Measurements from ENCODE around the gene TANK.

TANK gene

DNA sequence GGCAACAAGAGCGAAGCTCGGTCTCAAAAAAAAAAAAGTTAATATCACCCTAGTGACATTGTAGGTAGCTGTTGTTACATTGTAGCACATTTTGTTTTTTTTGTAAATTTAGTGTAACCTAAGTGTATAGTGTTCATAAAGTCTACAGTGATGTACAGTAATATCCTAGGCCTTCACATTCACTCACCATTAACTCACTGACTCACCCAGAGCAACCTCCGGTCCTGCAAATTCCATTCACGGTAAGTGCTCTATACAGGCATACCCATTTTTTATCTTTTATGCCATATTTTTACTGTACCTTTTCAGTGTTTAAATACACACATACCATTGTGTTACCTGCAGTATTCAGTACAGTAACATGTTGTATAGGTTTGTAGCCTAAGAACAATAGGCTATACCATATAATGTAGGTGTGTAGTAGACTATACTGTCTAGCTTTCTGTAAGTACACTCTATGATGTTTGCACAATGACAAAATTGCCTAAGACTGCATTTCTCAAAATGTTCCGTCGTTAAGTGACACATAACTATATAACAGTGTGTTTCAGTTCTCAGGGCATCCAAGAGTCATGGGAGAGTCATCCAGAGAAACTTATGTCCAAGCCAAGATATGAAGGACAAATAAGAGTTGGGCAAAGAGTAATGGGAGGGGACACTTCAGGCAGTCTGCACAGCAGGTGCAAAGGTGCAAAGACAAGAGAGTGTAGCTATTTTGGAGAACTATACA is 68.4 kb downstream of the TANK start:
- no peak for DNase-seq (ENCODE audit: low read depth in 2 of 2)

DNA sequence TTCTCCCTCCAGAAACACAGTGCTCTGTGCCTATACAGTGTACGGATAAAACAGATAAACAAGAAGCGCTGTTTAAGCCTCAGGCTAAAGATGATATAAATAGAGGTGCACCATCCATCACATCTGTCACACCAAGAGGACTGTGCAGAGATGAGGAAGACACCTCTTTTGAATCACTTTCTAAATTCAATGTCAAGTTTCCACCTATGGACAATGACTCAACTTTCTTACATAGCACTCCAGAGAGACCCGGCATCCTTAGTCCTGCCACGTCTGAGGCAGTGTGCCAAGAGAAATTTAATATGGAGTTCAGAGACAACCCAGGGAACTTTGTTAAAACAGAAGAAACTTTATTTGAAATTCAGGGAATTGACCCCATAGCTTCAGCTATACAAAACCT is 70.7 kb downstream of the TANK start:
- no peak for DNase-seq (ENCODE audit: low read depth in 2 of 2)

DNA sequence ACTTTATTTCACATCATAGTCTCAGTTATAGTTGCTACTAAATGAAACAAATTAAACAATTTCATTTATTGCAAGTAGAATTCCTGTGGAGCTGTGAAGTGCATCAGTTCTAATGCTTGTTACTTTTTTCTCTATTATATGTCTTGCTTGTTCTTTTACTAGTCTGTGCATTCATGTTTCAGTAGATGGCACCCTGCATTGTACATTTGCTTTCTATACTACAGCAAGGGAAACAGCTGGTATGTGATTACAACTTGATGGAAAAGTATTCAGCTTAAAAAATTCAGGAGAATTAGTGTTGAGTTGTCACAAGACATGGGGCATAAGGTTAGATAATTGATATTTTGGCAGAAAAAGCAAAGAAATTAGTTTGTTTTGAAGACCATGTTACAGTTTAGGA is 72.3 kb downstream of the TANK start:
- no peak for DNase-seq (ENCODE audit: low read depth in 2 of 2)

DNA sequence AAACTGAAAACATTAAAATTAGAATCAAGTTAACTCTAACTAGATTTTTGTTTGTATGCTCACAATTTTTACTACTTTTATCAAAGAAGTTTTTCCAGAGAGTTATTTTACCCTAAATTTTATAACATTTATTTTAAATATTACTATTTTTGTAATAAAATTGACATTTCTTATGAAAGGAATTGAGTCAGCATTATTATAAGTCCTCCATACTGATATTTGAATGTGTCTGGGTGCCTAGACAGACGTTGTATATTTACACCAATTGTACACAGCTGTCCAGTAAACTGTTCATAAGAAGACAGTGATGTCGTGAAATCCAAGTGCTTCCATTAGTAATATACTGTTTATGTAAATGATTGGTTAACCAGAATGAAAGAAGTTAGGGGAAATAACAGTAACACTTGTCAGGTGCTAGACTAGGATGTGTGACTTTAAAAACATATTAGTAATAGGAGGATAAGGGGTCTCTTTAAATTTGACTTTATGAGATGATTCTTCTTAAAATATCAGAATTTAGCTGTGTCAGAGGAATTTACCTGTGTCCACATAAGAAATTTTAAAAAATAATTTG is 73.7 kb downstream of the TANK start:
- DNase-seq (ENCODE audit: low read depth in 2 of 2) = no peak

DNA sequence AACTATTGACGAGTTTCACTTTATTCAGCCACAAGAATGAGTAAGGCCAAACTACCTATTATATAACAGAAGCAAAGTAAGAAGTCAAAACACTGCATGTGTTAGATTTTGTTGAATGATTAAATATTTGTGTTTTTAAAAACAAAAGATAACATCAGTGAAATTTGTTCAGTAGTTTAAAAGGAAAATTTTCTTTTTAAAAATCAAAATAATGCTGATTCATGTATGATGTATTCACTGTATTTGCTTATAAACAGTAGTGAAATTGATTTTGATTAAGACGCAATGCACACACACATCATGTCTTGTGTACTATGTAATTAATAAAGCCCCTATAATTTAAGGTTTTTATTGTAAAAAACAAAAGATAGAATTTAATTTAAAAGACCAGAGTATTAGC is 74.4 kb downstream of the TANK start:
- DNase-seq (ENCODE audit: low read depth in 2 of 2) = no peak

DNA sequence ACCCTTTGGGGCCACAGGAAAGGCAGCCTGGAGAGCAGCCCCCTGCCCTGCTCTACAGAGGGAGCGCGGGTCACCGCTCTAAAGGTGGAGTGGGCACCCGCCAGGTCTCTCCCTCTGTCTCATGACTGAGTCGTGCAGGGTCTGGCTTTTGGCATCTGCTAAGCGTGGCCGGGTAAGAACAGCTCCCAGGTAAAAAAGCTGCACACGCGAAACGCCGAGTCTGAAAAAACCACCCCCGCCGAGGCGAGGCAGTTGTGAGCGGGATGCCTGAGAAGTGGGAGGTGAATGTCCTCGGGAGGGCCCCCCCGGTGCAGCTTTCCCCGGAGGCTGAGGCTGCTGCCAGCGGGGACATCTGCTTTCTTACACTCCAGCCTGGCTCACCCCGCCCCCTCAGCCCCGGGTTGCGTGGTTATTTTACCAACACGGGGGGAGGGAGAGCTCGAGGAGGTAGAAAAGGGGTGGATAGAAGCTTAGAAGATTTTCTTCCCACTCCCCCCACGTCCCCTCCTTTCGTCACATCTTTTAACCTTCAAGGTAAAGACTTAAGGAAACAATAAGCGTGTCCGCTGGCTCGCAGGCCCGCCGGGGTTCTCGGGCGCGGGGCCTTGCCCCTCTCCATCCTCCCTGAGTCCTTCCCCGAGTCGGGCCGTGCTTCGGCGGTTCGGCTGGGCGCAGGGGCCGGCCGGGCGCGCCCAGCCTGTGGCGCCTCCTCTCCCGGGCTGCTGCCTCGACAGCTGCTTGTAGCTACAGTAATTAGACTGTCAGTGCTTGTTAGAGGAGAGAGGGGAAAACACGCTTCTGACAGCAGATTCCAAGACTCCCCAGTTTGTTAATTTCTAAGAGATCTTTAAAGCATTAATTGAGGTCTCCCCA is 77.4 kb downstream of the TANK start:
- DNase-seq (ENCODE audit: low read depth in 2 of 2) = peak in 1 of 2 experiments; percentile 28

DNA sequence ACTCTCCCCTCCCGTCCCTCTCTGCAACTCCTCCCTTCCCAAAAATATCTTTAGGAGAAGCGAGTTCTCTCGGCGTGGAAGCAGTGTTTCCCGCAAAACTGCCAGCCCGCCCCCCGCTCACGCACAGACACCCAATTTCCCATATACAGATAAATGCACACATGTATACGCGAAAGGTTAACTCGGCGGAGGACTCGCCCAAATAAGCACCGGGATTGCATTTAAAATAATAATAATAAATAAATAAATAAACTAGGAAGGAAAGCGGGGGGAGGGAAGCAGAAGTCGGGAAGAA is 78.0 kb downstream of the TANK start:
- DNase-seq (ENCODE audit: low read depth in 2 of 2) = no peak

DNA sequence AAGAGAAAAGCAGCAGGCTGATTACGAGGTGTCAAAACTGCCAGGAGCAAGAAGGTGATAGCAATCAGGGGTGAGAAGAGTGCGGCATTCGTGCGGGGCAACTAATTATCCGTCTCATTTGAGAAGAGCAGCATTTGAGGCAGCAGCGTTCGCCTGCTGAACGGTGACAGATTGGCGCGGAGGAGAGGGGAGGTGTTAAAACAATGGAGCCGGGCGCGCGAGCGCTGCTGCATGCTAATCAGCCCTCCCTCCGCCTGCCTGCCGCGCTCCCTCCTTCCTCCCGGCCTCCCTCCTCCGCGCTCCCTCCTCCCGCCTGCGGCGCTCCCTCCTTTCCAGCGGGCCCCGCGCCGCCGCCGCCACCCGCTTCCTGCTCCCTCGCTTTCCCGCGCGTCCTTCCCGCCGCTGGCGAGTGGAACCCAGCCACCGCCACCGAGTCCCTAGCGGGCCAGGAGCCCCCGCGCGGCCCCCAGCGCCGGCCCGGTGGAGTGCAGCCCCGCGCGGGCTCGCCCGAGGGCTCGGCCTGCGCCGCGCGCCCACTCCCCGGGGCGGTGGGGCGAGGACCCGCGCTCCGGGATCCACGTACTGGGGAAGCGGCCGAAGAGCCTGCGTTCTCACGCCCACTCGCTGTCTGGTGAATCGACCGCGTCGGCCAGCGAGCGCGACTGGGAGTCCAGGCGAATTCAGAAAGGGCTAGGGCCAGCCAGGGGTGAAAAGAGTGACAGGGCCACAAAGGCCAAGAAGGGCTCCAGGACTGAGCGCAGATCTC is 78.5 kb downstream of the TANK start:
- DNase-seq (ENCODE audit: low read depth in 2 of 2) = peak in 1 of 2 experiments; percentile 45

DNA sequence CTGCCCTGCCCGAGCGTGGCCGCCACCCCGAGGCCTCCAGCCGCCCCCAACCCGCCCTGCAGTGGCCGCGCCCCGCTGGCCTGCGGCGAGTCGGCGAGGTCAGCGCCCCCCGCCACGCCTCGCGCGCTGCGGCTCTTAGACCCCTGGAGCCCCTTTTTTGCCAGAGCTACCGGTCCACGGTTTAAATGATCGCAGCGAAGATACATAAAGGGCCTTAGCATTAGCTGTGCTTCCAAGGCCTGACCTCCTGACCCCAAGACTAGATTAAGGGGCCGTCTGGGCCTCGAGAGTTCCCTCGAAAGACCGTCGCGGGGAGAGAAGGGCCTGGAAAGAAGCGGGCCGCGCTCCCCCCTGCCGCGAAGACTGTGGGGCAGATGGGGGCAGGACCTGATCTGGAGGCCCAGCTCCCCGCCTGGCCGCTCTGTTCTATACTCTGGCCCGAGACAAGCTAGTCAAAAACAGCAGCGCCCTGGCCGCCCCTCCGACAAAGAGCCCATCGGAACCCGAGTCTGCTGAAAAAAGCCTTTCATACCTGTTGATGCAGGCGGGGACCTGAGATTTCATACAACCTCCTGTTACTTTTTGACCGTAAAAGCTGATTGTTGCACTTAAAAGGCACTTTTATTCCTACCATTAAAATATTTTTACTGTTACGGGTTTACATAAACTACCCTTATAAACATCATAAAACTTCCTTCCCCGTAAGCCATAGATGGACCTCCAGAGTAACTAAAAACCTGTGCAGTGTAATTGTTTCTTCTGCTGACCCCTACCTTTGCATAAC is 79.3 kb downstream of the TANK start:
- no peak for DNase-seq (ENCODE audit: low read depth in 2 of 2)

DNA sequence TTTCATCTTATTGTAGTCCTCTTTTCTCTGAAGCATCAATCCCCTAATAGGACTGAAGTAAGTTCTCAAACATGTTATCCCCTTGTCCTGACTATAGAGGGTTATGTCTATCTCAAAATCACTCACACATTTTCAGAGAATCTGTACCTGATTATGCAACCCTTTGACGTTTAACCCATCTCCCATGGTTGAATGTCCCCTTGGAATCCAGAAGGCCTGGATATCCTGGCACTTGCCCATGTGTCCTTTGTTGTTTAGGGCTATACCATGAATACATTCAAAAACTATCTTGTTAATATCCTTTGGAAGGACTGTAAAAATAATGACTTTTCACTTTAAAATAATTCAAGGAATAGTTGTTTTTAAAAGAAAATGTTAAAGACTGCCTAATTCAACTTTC is 81.7 kb downstream of the TANK start:
- no peak for DNase-seq (ENCODE audit: low read depth in 2 of 2)

DNA sequence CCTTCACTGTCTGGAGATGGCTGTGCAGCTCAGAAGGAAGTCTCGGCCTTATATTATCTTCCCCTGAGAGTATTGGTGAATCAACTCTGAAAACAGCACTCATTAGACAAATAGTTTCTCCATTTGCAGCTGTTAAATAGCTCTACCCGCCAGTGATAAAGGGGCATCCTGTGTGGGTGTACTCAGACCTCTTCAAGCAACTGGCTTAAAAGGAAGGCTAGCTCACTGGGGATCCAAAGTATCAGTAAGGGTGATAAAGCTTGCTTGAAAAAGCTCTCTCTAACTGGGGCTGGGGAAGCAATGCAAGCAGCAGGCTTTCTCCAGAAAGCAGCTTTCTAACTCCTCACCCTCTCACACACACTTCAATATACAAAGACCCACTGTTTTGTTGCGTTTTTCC is 83.1 kb downstream of the TANK start:
- DNase-seq (ENCODE audit: low read depth in 2 of 2) = no peak

DNA sequence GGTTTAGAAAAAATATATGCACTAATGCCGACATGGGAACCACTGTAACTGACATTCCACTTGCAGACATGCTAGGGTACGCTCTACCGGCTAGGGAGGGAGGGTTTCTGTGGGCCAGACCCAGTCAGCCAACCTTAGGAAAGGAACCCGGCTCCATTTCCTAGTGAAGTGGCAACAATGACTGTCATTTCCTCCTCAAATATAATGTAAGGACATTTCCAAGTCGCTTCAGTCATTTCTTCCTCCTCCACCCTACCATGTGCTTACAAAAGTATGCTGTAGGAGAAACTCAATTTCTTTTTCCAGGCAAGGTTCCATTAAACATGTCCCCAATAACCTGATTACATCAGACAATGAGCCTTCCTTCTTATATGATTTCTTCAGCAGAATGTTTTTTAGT is 83.7 kb downstream of the TANK start:
- no peak for DNase-seq (ENCODE audit: low read depth in 2 of 2)

DNA sequence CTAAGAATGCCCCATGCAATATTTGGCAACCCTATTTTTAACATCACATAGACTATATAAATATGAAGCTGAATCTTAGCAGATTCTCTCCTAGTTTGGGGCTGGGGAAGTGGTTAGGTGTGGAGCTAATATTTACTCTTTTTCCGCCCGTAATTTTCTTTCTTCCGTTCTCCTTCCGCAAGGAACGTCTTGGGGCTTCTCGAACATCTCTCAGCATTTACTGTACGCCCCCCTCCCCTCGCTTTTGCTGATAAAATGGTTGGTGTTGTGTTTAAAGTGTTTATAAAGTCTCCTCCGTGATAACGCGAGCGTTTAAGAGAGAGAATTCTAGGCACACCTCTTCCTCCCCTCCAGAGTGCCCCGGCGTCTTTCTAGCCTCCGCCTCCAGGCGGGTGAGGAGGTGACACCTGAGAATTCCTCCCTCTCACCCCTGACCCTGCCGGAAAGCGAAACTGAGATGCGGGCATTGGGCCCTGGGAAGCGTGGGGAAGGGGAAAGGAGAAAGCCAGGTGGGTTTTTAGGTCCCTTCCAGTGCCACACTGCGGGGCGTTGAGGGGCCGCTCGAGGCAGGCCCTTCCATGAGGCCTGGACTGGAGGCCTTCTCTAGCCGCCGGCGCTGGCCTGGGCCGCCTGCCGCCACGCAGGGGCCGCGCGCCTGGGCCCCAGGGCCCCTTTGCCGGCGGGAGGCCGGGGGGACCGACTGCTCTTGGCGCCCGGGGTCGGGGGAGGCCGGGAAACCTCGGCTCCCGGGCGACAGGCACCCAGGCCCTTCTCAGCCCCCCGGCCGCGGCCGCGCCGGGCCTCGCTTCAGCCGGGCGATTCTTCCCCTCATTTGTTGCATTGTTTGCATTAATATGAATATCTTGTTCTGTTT is 84.4 kb downstream of the TANK start:
- peak in 1 of 2 experiments; percentile 45 for DNase-seq (ENCODE audit: low read depth in 2 of 2)

DNA sequence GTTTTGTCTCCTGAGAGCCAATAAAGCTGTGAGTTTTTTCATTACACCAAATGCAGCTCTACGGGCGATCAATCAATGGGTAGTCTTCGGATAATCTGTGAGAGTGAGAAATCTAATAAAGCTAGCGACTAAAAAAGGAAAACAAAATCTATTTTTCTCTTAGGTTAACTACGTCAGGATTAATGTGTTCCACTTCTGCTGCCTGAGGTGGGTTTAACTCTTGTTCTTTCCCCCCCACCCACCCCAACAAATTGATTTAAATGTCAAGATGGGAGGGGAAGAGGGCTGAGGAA is 85.0 kb downstream of the TANK start:
- no peak for DNase-seq (ENCODE audit: low read depth in 2 of 2)

DNA sequence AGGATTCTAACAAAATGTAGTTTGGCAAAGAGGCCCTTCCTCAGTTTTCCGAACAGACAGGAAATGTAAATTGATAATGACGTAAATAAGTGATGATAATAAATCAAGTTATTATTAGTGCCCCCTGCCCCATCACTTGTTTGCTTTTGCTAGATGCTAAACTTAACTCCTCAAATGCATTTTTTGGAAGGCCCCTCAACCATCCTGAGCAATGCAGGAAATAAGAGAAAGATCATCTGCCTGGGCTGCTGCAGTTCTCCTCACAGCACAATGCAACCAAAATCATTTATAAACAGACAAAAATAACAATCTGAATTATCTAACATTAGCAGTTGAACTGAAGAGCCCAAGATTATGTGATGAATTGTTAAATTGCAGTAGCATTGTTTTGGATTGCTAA is 85.4 kb downstream of the TANK start:
- DNase-seq (ENCODE audit: low read depth in 2 of 2) = no peak

DNA sequence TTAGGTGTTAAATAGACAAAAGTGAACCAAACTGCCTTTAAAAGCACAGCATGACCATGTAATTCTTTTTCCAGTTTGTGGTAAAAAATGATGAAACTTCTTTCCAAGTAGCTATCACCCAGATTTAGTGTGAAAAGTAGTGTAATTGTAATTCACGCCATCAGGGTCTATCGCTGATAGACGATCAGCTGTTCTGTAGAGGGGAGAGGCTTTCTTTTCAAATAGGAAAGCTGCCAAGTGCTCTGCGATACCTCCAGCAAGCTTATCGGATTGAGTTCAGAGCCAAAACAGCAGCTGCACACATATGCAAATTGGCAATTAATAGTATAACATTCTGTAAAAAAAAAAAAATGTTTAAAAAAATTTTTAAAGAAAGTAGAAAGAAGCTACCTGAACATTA is 86.1 kb downstream of the TANK start:
- no peak for DNase-seq (ENCODE audit: low read depth in 2 of 2)

DNA sequence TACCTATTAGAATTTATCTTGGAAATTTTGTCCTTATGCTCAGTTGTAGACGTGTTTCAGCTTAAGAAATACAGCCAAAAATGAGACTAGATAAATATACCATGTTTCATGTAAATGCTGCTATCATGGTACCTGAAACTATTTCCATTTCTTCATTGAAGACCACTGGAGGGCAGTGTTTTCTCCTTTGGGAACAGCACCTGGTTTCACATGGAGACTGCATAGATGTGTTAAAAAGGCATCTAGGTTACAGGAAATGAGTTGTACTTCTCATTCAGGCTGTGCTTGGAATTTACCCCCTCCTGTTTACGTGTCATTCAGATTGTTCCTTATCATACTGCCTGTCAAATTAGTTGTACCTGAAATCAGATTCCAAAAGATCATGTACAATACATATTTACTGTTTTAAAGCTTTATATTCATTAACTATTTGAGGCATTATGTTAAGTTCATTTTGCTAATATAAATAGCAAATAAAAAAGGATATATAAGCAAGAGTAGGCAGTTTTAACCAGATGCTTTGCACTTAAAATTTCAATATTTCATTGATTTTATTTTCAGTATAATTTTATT is 90.7 kb downstream of the TANK start:
- DNase-seq (ENCODE audit: low read depth in 2 of 2) = no peak

DNA sequence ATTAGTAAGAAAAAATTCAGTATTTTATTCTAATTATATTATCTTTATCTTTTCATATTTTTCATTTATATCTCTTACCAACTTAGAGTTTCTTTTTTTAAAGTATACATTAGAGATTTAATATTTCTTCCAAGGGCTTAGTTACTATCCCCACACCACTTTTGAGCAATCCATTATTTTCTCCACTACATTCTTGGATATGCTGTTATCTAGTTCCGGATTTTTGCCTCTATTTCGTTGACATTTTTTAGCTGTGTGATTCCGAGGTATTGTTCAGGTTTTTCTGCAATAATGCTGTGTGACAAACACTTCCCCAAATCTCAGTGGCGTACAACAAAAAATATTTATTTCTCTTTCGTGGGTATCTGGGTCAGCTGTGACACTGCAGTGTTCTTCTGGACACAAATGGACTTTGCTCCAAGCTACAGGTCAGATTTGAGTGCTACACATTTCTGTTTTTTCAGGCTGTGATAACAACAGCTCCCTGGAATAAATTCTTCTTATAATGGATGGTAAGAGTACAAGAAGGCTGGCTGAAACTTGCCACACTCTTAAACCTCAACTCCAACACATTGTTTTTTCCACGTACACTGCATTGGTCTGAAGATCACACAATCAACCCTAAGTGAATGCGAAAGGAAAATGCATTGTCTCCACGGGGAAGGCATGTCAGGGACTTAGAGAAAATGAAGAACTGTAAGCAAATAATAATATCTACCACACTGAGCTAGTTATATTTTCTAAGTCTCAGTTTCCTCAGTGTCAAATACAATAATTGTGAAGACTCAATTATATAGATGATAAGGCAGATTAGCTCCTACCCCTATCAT is 97.1 kb downstream of the TANK start:
- DNase-seq (ENCODE audit: low read depth in 2 of 2) = no peak

DNA sequence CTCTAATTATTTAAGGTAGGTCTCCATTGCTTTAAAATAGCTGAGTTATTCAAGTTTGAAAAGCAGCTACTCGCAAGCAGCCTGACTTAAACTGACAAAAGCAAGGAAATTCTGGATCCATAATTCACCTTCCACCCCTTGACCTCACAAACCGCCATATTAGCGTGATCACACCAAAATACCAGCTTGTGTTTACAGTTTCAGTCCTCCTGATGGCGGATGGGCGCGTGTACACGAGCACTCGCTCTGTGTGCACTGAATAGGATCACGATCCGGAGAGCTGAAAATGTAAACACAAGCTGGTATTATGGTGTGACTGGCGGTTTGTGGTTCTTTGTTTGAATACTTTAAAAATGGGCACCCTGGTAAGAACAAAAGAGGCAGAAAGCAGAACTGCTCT is 105.6 kb downstream of the TANK start:
- no peak for DNase-seq (ENCODE audit: low read depth in 2 of 2)

DNA sequence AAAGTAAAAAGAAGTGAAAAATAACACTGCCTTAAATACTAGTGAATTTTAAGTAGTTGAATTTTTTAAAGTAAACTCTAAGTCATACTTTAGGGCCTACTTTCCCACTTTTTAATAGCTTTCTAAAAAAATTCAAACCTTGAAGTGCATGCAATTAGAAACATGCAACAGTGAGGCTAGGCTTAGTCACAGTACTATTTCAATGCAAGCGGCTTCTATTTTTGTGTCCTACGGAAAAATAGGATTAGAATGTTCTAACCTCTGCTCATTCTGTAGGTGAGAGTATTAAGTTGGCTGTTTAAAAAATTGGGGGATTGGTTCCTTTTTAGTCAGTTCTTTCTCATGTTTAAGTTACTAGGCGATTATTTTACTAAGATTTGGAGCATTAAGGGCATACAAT is 108.9 kb downstream of the TANK start:
- DNase-seq (ENCODE audit: low read depth in 2 of 2) = no peak

All from stimulated activated CD4-positive, alpha-beta T cell treated with anti-CD3 and anti-CD28 coated beads, Interleukin-12 subunit alpha, Interleukin-12 subunit beta, amount 100 ng/mL, for 24 hours (primary cell).